Stomach (tissue), 4 donors: ENCODE measurements around the gene UBR1.

Experiments
- CTCF ChIP-seq, 7 experiments: fragments of 450-650 bp in 4 of 7; fragments of 200-600 bp in 3 of 7; sonication (generic) in 3 of 7; IDR thresholded peaks; one replicate each; pipeline ENCODE4 v1.5.1; 2016 to 2019; ENCODE audit warnings: antibody characterized with exemption in 7 of 7, control low read depth in 2 of 7, mild to moderate bottlenecking in 1 of 7
- EP300 ChIP-seq: sonication (generic); formaldehyde crosslinking; IDR thresholded peaks from one replicate; pipeline ENCODE4 v1.6.1; 2017; ENCODE audit warnings: antibody characterized with exemption
- POLR2A ChIP-seq, 4 donors: fragments of 450-650 bp; IDR thresholded peaks; one replicate each; pipeline ENCODE4 v1.6.1; 2016; ENCODE audit warnings: antibody characterized with exemption in 4 of 4, control low read depth in 2 of 4, mild to moderate bottlenecking in 1 of 4, moderate library complexity in 1 of 4
- POLR2AphosphoS5 ChIP-seq, 3 donors: sonication (generic); formaldehyde crosslinking; IDR thresholded peaks; one replicate each; pipeline ENCODE4 v1.6.1; 2016; ENCODE audit warnings: antibody characterized with exemption in 3 of 3

GRCh38 chr15:43100971-43101370, 4.9 kb downstream of the UBR1 start:
- TF ChIP-seq CTCF (IDR thresholded peaks at IDR 0.05) (no peak), POLR2AphosphoS5 (IDR thresholded peaks at IDR 0.05) (no peak), POLR2A (IDR thresholded peaks at IDR 0.05) (no peak), EP300 (no peak)
